NCI-H446 (cell line): ENCODE results near the gene SARNP.

Experiments
- DNase-seq, 2 experiments: peaks; one replicate each; lab custom pipeline; 2025; lab: John Stamatoyannopoulos, UW

The SARNP gene

DNA sequence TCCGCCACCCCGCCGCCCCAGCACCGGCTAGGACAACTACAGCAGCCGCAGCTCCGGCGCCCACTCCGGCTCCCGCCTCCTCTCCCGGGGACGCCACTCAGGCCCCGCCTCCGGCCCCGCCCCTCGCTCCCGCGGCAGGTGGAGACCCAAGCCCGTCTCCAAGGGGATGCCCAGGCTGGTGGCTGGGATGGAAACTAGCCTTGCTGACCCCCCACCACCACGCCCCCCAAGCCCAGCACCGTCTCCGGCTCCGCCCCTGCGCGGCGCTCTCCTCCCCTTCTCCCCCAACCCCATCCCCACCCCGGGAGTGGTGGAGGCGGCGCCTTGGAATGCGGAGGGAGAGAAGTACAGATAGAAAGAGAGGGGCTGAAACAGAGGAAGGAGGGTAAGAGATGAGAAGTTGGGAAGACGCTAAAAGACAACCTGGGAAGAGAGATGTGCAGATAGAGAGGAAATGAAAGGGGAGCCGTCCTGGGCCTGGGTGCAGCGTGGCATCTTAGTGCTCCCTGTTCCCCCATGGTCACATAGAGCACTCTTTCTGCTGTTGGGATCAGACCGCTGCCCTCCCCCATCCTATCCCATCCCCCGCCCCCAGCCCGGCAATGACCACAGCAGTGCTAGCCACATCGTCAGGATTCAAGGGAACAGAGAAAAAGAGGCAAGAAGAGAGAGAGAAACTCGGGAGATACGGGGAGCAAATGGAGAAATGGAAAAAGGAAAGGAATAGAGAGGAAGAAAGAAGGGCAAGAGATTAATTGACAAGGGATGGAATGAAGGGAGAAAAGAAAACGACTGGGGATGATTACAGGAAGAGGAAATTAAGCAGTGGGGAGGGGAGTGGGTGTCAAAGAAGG is 109.5 kb downstream of the SARNP start, which contains the start of gene ITGA7:
Gene ITGA7 (minus strand): TSS at position 64 of the 854 bp plus-strand sequence. CDS start 222 bp downstream, outside the sequence.
- DNase-seq, result peak in 1 of 2 experiments; percentile 77
